ENCODE results near the gene KCNIP1.

Gene KCNIP1

GRCh38 chr5:170477906-170478305 is 25.9 kb upstream of the KCNIP1 start:
- TF ChIP-seq USF1 (IDR thresholded peaks at IDR 0.05) (no peak), NFIC (IDR thresholded peaks at IDR 0.05) (no peak), RAD21 (IDR thresholded peaks at IDR 0.05; ENCODE audit: low read depth) (no peak), TCF12 (IDR thresholded peaks at IDR 0.05; ENCODE audit: low read depth) (no peak), TEAD4 (IDR thresholded peaks at IDR 0.05) (no peak), ZBTB7A (IDR thresholded peaks at IDR 0.05; ENCODE audit: low read depth) (no peak), EP300 (IDR thresholded peaks at IDR 0.05; ENCODE audit: borderline replicate concordance) (no peak), MAX (IDR thresholded peaks at IDR 0.05) (no peak), CEBPB (IDR thresholded peaks at IDR 0.05) (no peak), REST (IDR thresholded peaks at IDR 0.05; ENCODE audit: low read depth) (no peak), EGR1 (IDR thresholded peaks at IDR 0.05) (no peak), CREB1 (IDR thresholded peaks at IDR 0.05; ENCODE audit: low read depth) (no peak), FOXM1 (IDR thresholded peaks at IDR 0.05; ENCODE audit: borderline replicate concordance, low read depth) (no peak), YY1 (IDR thresholded peaks at IDR 0.05; ENCODE audit: low read depth) (no peak), TAF1 (IDR thresholded peaks at IDR 0.05; ENCODE audit: low read depth) (no peak)

GRCh38 chr5:170478306-170478705 is 25.5 kb upstream of the KCNIP1 start:
- TF ChIP-seq TEAD4 (IDR thresholded peaks at IDR 0.05) (no peak), NFIC (IDR thresholded peaks at IDR 0.05) (no peak), YY1 (IDR thresholded peaks at IDR 0.05; ENCODE audit: low read depth) (no peak), MAX (IDR thresholded peaks at IDR 0.05) (no peak), ZBTB7A (IDR thresholded peaks at IDR 0.05; ENCODE audit: low read depth) (no peak), USF1 (IDR thresholded peaks at IDR 0.05) (no peak), RAD21 (IDR thresholded peaks at IDR 0.05; ENCODE audit: low read depth) (no peak), REST (IDR thresholded peaks at IDR 0.05; ENCODE audit: low read depth) (no peak), TAF1 (IDR thresholded peaks at IDR 0.05; ENCODE audit: low read depth) (no peak), EGR1 (IDR thresholded peaks at IDR 0.05) (no peak), CREB1 (IDR thresholded peaks at IDR 0.05; ENCODE audit: low read depth) (no peak), FOXM1 (IDR thresholded peaks at IDR 0.05; ENCODE audit: borderline replicate concordance, low read depth) (no peak), EP300 (IDR thresholded peaks at IDR 0.05; ENCODE audit: borderline replicate concordance) (no peak), TCF12 (IDR thresholded peaks at IDR 0.05; ENCODE audit: low read depth) (no peak), CEBPB (IDR thresholded peaks at IDR 0.05) (no peak)

- TF ChIP-seq EGR1 (IDR thresholded peaks at IDR 0.05) (no peak), ZBTB7A (IDR thresholded peaks at IDR 0.05; ENCODE audit: low read depth) (no peak), NFIC (IDR thresholded peaks at IDR 0.05) (no peak), EP300 (IDR thresholded peaks at IDR 0.05; ENCODE audit: borderline replicate concordance) (no peak), TCF12 (IDR thresholded peaks at IDR 0.05; ENCODE audit: low read depth) (no peak), RAD21 (IDR thresholded peaks at IDR 0.05; ENCODE audit: low read depth) (peak; percentile 44)
These were observed 24.3 kb upstream of the KCNIP1 start for GRCh38 chr5:170479484-170479883.

- TF ChIP-seq CREB1 (IDR thresholded peaks at IDR 0.05; ENCODE audit: low read depth), result no peak
- no peak for TF ChIP-seq RAD21 (IDR thresholded peaks at IDR 0.05; ENCODE audit: low read depth)
- TF ChIP-seq CEBPB (IDR thresholded peaks at IDR 0.05), result no peak
- TF ChIP-seq USF1 (IDR thresholded peaks at IDR 0.05), result no peak
- TF ChIP-seq NFIC (IDR thresholded peaks at IDR 0.05), result no peak
- TF ChIP-seq TEAD4 (IDR thresholded peaks at IDR 0.05), result no peak
- TF ChIP-seq YY1 (IDR thresholded peaks at IDR 0.05; ENCODE audit: low read depth), result no peak
- no peak for TF ChIP-seq MAX (IDR thresholded peaks at IDR 0.05)
- TF ChIP-seq EGR1 (IDR thresholded peaks at IDR 0.05), result no peak
- no peak for TF ChIP-seq FOXM1 (IDR thresholded peaks at IDR 0.05; ENCODE audit: borderline replicate concordance, low read depth)
These were observed 23.6 kb upstream of the KCNIP1 start for GRCh38 chr5:170480260-170480659.

- TF ChIP-seq CEBPB (IDR thresholded peaks at IDR 0.05) (no peak), USF1 (IDR thresholded peaks at IDR 0.05) (no peak), EP300 (IDR thresholded peaks at IDR 0.05; ENCODE audit: borderline replicate concordance) (no peak), TAF1 (IDR thresholded peaks at IDR 0.05; ENCODE audit: low read depth) (no peak), REST (IDR thresholded peaks at IDR 0.05; ENCODE audit: low read depth) (no peak), ZBTB7A (IDR thresholded peaks at IDR 0.05; ENCODE audit: low read depth) (no peak), EGR1 (IDR thresholded peaks at IDR 0.05) (no peak), TEAD4 (IDR thresholded peaks at IDR 0.05) (no peak), CREB1 (IDR thresholded peaks at IDR 0.05; ENCODE audit: low read depth) (no peak)
These were observed 22.0 kb upstream of the KCNIP1 start for GRCh38 chr5:170481849-170482248.

Data from Ishikawa (cell line).